Stimulated activated CD8-positive, alpha-beta memory T cell treated with anti-CD3 and anti-CD28 coated beads, Interleukin-4, amount 100 ng/mL, for 48 hours (primary cell): Measurements from ENCODE around the gene CMIP.
"Not testable (repeated sequence)": the region's sequence is repeated elsewhere in the genome, so short reads cannot be mapped to it uniquely, and the experiment has no call there.

Experiments used
- DNase-seq: peaks from one replicate; pipeline ENCODE4 v3.0.0-alpha.2; 2020

The CMIP gene

GRCh38 chr16:81570151-81570846 is 125.7 kb downstream of the CMIP start:
- no peak for DNase-seq

GRCh38 chr16:81571175-81571574 is 126.6 kb downstream of the CMIP start:
- no peak for DNase-seq

GRCh38 chr16:81571592-81572385 is 127.2 kb downstream of the CMIP start:
- no peak for DNase-seq

- DNase-seq = no peak
Measured at GRCh38 chr16:81572386-81573144, 128.0 kb downstream of the CMIP start.

- DNase-seq = no peak
Measured at GRCh38 chr16:81573533-81574020, 129.0 kb downstream of the CMIP start.

GRCh38 chr16:81574168-81574567 is 129.6 kb downstream of the CMIP start:
- DNase-seq = no peak

GRCh38 chr16:81575307-81575706 is 130.7 kb downstream of the CMIP start:
- DNase-seq = no peak

GRCh38 chr16:81575834-81576233 is 131.2 kb downstream of the CMIP start:
- DNase-seq = no peak

GRCh38 chr16:81576696-81577095 is 132.1 kb downstream of the CMIP start:
- no peak for DNase-seq

GRCh38 chr16:81577272-81577671 is 132.7 kb downstream of the CMIP start:
- DNase-seq = not testable (repeated sequence)

- no peak for DNase-seq
Measured at GRCh38 chr16:81578076-81578475, 133.5 kb downstream of the CMIP start.

- DNase-seq = no peak
Measured at GRCh38 chr16:81578636-81579413, 134.2 kb downstream of the CMIP start.

GRCh38 chr16:81581107-81581506 is 136.5 kb downstream of the CMIP start:
- DNase-seq = no peak

GRCh38 chr16:81582655-81583441 is 138.2 kb downstream of the CMIP start:
- DNase-seq = no peak

- DNase-seq = no peak
Measured at GRCh38 chr16:81583893-81584631, 139.5 kb downstream of the CMIP start.

GRCh38 chr16:81585785-81586184 is 141.2 kb downstream of the CMIP start:
- DNase-seq = no peak

GRCh38 chr16:81586417-81586816 is 141.8 kb downstream of the CMIP start:
- no peak for DNase-seq

GRCh38 chr16:81586977-81587625 is 142.5 kb downstream of the CMIP start:
- no peak for DNase-seq

GRCh38 chr16:81587626-81588160 is 143.1 kb downstream of the CMIP start:
- no peak for DNase-seq
